ENCODE data around the gene SLC38A3. TPM values are rescaled to one million over a fixed set of nuclear protein-coding genes. Genes with fewer than 3 reads are reported as not detected.

The SLC38A3 gene
- total and polyA plus RNA-seq, 4 experiments from 2014 or later: not detected

DNA sequence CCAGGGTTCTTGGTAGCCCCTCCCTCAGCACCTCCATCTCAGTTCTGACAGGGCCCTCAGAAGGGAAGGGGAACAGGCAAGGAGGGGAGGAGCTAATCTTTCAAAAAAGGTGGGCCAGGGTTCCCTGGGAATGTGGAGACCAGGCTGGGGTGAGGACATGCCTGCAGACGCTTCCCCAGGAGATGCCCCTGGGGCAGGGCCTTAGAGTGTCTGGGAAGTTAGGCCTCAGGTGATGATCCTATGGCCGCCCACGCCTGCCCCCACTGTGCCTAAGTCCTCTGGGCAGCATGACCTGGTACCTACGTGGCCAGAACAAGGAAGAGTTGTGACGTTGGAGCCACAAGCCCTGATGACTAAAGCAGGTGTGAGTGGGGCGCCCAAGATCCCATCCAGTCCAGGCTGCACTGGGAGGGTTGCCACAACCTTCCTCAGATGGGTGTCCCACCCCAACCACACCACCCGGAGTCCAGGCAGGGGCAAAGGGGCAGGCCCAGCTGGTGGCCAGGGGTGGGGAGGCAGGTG lies 60.0 kb downstream of the SLC38A3 start:
- H3K27ac Mint-ChIP-seq: no peak overlapping the region
- intact Hi-C loops (cut with micrococcal nuclease): no loop called here
- peaks cover 0 to 3% of the 10 kb centered on the region in 2 donors for H3K27me3 Mint-ChIP-seq
- POLR2A ChIA-PET (ENCODE audit: partially characterized antibody): no interaction called here
- no peaks in the 10 kb centered on the region for H3K27me3 ChIP-seq (ENCODE audit: insufficient read depth, low read length)
- peaks cover 7% of the 10 kb centered on the region for H3K4me1 ChIP-seq (ENCODE audit: insufficient read depth, low read length)
- peak in 1 of 5 donors; percentile 34 for DNase-seq
- H3K36me3 Mint-ChIP-seq: no peaks in the 10 kb centered on the region
- CTCF ChIA-PET (ENCODE audit: partially characterized antibody): interaction anchor here (1.2 to 1.4 kb wide), 2 partner anchors 18 to 74 kb away, joined by 3 to 4 read pairs; no protein-coding TSS in a partner anchor
- H3K9me3 Mint-ChIP-seq: peaks cover 0 to 2% (median 0%) of the 10 kb centered on the region in 8 donors
- no peak overlapping the region for H3K4me3 ChIP-seq (ENCODE audit: low read length in 2 of 2)
- no peak overlapping the region for H3K4me3 Mint-ChIP-seq
- no peaks in the 10 kb centered on the region for H3K36me3 ChIP-seq (ENCODE audit: insufficient read depth, low read length)
- no peak overlapping the region for H3K27ac ChIP-seq (ENCODE audit: low read depth, low read length)
- H3K4me1 Mint-ChIP-seq: no peaks in the 10 kb centered on the region
- no peaks in the 10 kb centered on the region for H3K9me3 ChIP-seq (ENCODE audit: control insufficient read depth in 1 of 2, low read length in 2 of 2)

DNA sequence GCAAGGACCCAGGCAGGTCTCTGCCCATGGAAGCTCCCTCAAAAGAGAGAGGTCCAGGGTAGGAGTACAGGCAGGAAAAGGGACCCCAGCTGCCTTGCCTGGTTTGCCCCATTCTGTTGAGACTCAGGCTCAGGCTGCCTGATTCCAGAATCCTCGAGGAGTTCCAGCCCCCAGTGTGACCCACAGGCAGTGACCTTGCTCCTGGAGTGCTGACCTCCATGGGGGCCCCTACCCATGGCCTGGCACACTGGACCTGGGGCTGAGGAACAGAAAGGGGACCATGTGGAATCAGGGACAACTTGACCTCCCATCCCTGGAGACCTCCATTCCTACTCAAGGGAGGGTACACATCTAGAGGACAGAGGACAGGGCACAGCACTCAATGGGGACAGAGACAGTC lies 60.5 kb downstream of the SLC38A3 start:
- ChIA-PET POLR2A (ENCODE audit: partially characterized antibody) (interaction anchor here (0.5 kb wide), 1 partner anchor 1650 kb away, joined by 3 read pairs; no protein-coding TSS in a partner anchor), CTCF (ENCODE audit: partially characterized antibody) (interaction anchor here (0.6 to 1.7 kb wide), 4 partner anchors 19 to 75 kb away, joined by 3 to 8 read pairs (median 4); no protein-coding TSS in a partner anchor)
- H3K9me3 Mint-ChIP-seq: peaks cover 0 to 2% (median 0%) of the 10 kb centered on the region in 8 donors
- no peaks in the 10 kb centered on the region for H3K36me3 ChIP-seq (ENCODE audit: insufficient read depth, low read length)
- H3K9me3 ChIP-seq (ENCODE audit: control insufficient read depth in 1 of 2, low read length in 2 of 2): no peaks in the 10 kb centered on the region
- no peak overlapping the region for H3K4me3 Mint-ChIP-seq
- no peak overlapping the region for H3K27ac ChIP-seq (ENCODE audit: low read depth, low read length)
- peaks cover 3% of the 10 kb centered on the region for H3K4me1 ChIP-seq (ENCODE audit: insufficient read depth, low read length)
- H3K27me3 Mint-ChIP-seq: peaks cover 0 to 3% of the 10 kb centered on the region in 2 donors
- intact Hi-C loops (cut with micrococcal nuclease): no loop called here
- peak in 1 of 5 donors; percentile 28 for DNase-seq
- peak overlapping the region in 1 of 7 donors; percentile 60 for H3K27ac Mint-ChIP-seq
- no peaks in the 10 kb centered on the region for H3K4me1 Mint-ChIP-seq
- no peaks in the 10 kb centered on the region for H3K36me3 Mint-ChIP-seq
- H3K4me3 ChIP-seq (ENCODE audit: low read length in 2 of 2): no peak overlapping the region
- H3K27me3 ChIP-seq (ENCODE audit: insufficient read depth, low read length): no peaks in the 10 kb centered on the region

DNA sequence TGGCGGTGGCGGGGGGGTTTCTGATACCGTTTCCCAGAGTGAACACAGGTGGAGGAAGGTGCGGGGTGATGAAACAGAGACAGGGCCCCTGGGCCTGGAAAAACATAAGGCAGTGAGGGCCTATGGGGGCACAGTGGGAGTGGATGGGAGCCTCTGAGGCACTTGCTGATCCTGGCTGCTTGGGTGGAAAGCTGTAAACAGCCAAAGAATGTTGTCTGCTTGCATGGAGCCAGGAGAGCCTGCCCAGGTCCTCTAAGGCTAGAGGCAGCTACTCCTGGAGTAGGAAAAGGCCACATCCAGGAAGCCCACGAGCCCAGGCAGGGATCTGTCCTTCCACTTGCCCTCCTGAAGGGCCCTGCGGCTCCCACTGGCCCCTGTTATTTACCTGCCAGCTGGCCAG lies 60.9 kb downstream of the SLC38A3 start:
- no peaks in the 10 kb centered on the region for H3K27me3 ChIP-seq (ENCODE audit: insufficient read depth, low read length)
- intact Hi-C loops (cut with micrococcal nuclease): no loop called here
- no peaks in the 10 kb centered on the region for H3K36me3 ChIP-seq (ENCODE audit: insufficient read depth, low read length)
- DNase-seq: peak in 1 of 5 donors; percentile 16
- Mint-ChIP-seq H3K4me1 (no peaks in the 10 kb centered on the region), H3K27me3 (peaks cover 0 to 3% of the 10 kb centered on the region in 2 donors), H3K36me3 (no peaks in the 10 kb centered on the region), H3K9me3 (peaks cover 0 to 2% (median 0%) of the 10 kb centered on the region in 8 donors), H3K27ac (peak overlapping the region in 1 of 7 donors; percentile 60), H3K4me3 (no peak overlapping the region)
- ChIA-PET CTCF (ENCODE audit: partially characterized antibody) (interaction anchor here (0.6 to 1.7 kb wide), 6 partner anchors 16 to 75 kb away, joined by 3 to 8 read pairs (median 4); no protein-coding TSS in a partner anchor), POLR2A (ENCODE audit: partially characterized antibody) (interaction anchor here (0.5 kb wide), 1 partner anchor 1650 kb away, joined by 3 read pairs; no protein-coding TSS in a partner anchor)
- no peaks in the 10 kb centered on the region for H3K4me1 ChIP-seq (ENCODE audit: insufficient read depth, low read length)
- no peak overlapping the region for H3K27ac ChIP-seq (ENCODE audit: low read depth, low read length)
- no peak overlapping the region for H3K4me3 ChIP-seq (ENCODE audit: low read length in 2 of 2)
- no peaks in the 10 kb centered on the region for H3K9me3 ChIP-seq (ENCODE audit: control insufficient read depth in 1 of 2, low read length in 2 of 2)

DNA sequence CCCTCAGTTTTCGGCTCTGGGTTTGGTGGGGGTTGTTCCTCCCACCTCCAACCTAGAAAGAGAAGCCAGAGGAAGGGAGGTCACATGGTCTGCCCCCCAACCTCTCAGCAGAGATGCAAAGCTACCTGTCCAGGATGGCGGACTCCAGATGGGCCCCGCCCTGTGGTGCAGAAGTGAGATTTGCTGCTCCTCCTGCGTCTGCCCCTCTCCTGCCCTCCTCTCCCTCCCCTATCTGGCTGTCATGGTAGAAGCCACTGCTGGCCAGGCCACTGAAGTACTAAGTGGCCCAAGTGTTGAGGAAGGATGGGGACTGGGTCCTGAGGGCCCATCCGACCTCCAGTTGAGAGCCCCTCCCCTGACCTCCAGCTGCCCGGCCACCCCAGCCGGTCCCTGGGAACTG lies 61.8 kb downstream of the SLC38A3 start:
- H3K36me3 Mint-ChIP-seq: no peaks in the 10 kb centered on the region
- H3K9me3 Mint-ChIP-seq: peaks cover 0 to 2% (median 0%) of the 10 kb centered on the region in 8 donors
- intact Hi-C loops (cut with micrococcal nuclease): no loop called here
- H3K36me3 ChIP-seq (ENCODE audit: insufficient read depth, low read length): no peaks in the 10 kb centered on the region
- no peak overlapping the region for H3K27ac ChIP-seq (ENCODE audit: low read depth, low read length)
- H3K4me3 ChIP-seq (ENCODE audit: low read length in 2 of 2): no peak overlapping the region
- no peaks in the 10 kb centered on the region for H3K9me3 ChIP-seq (ENCODE audit: control insufficient read depth in 1 of 2, low read length in 2 of 2)
- peaks cover 0 to 4% (median 0%) of the 10 kb centered on the region in 4 donors for H3K4me1 Mint-ChIP-seq
- no peaks in the 10 kb centered on the region for H3K4me1 ChIP-seq (ENCODE audit: insufficient read depth, low read length)
- peaks cover 0 to 6% of the 10 kb centered on the region in 2 donors for H3K27me3 Mint-ChIP-seq
- H3K4me3 Mint-ChIP-seq: no peak overlapping the region
- H3K27ac Mint-ChIP-seq: no peak overlapping the region
- CTCF ChIA-PET (ENCODE audit: partially characterized antibody): interaction anchor here (0.7 to 1.7 kb wide), 5 partner anchors 8 to 72 kb away, joined by 3 to 8 read pairs (median 3); no protein-coding TSS in a partner anchor
- no peaks in the 10 kb centered on the region for H3K27me3 ChIP-seq (ENCODE audit: insufficient read depth, low read length)
- POLR2A ChIA-PET (ENCODE audit: partially characterized antibody): no interaction called here
- no peak for DNase-seq

DNA sequence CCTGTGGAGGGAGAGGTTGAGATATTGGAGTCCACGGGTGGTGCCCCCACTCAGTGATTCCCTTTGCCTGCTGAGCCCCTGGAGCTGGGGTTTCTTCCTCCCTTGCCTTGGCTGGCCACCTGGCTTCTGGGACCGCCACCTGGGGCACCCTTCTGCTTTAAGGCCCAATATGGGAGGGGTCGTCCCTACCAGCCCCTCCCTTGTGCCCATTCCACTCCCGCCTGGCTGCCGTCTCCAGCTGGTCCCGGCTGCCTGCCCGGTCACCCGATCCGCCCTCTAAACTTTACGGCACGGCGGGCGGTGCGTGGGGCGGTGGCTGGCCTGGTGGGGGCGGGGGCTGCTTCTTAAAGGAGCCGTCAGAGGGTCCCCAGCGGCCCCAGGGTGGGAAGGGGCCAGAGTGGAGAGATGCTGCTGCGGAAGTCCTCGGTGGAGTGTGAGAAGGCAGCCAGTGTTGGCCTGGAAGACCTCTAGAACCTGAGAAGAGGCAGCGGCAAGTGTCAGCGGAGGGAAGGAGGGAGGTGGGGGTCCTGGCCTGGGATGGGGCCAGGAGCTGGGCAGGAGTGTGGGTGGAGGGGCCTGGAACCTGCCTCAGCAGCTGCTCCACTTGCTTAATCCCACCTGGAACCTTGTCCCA lies 62.3 kb downstream of the SLC38A3 start:
- H3K27ac Mint-ChIP-seq: no peak overlapping the region
- Histone ChIP-seq H3K36me3 (ENCODE audit: insufficient read depth, low read length) (no peaks in the 10 kb centered on the region), H3K4me1 (ENCODE audit: insufficient read depth, low read length) (no peaks in the 10 kb centered on the region), H3K27ac (ENCODE audit: low read depth, low read length) (no peak overlapping the region), H3K27me3 (ENCODE audit: insufficient read depth, low read length) (no peaks in the 10 kb centered on the region), H3K4me3 (ENCODE audit: low read length in 2 of 2) (no peak overlapping the region), H3K9me3 (ENCODE audit: control insufficient read depth in 1 of 2, low read length in 2 of 2) (no peaks in the 10 kb centered on the region)
- peak in 1 of 5 donors; percentile 27 for DNase-seq
- H3K4me3 Mint-ChIP-seq: no peak overlapping the region
- peaks cover 0 to 4% (median 0%) of the 10 kb centered on the region in 4 donors for H3K4me1 Mint-ChIP-seq
- CTCF ChIA-PET (ENCODE audit: partially characterized antibody): interaction anchor here (0.7 to 1.7 kb wide), 5 partner anchors 9 to 73 kb away, joined by 3 to 8 read pairs (median 3); no protein-coding TSS in a partner anchor
- H3K27me3 Mint-ChIP-seq: peaks cover 0 to 6% of the 10 kb centered on the region in 2 donors
- H3K9me3 Mint-ChIP-seq: peaks cover 0 to 2% (median 0%) of the 10 kb centered on the region in 8 donors
- intact Hi-C loops (cut with micrococcal nuclease): no loop called here
- POLR2A ChIA-PET (ENCODE audit: partially characterized antibody): interaction anchor here (0.9 kb wide), 1 partner anchor 73 kb away, joined by 3 read pairs; no protein-coding TSS in a partner anchor
- no peaks in the 10 kb centered on the region for H3K36me3 Mint-ChIP-seq

DNA sequence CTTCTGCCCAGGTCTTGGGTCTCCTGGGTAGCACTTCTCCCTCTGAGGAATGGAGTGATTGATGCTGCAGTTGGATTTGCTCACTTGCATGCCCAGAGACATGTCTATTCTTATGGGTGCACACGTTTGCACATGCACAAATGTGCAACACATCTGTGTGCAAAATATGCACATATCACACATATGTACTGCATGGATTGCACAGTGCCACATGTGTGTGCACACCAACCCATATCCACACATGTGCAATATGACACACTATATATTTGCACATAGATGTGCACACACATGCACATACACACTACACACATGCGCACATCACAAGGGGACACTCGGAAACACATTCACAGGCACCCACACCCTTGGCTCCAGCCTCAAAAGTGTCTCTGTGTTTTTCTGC lies 63.2 kb downstream of the SLC38A3 start:
- peaks cover under 1% of the 10 kb centered on the region for H3K27me3 ChIP-seq (ENCODE audit: insufficient read depth, low read length)
- no peaks in the 10 kb centered on the region for H3K36me3 Mint-ChIP-seq
- intact Hi-C loops (cut with micrococcal nuclease): no loop called here
- peaks cover 3 to 9% (median 5%) of the 10 kb centered on the region in 4 donors for H3K4me1 Mint-ChIP-seq
- no peak for DNase-seq
- no peaks in the 10 kb centered on the region for H3K9me3 ChIP-seq (ENCODE audit: control insufficient read depth in 1 of 2, low read length in 2 of 2)
- H3K4me3 ChIP-seq (ENCODE audit: low read length in 2 of 2): no peak overlapping the region
- peak overlapping the region in 1 of 7 donors; percentile 28 for H3K27ac Mint-ChIP-seq
- POLR2A ChIA-PET (ENCODE audit: partially characterized antibody): interaction anchor here (0.9 kb wide), 1 partner anchor 74 kb away, joined by 3 read pairs; no protein-coding TSS in a partner anchor
- peaks cover 2 to 12% of the 10 kb centered on the region in 2 donors for H3K27me3 Mint-ChIP-seq
- H3K4me3 Mint-ChIP-seq: no peak overlapping the region
- H3K4me1 ChIP-seq (ENCODE audit: insufficient read depth, low read length): peaks cover 4% of the 10 kb centered on the region
- no peak overlapping the region for H3K27ac ChIP-seq (ENCODE audit: low read depth, low read length)
- H3K9me3 Mint-ChIP-seq: no peaks in the 10 kb centered on the region
- H3K36me3 ChIP-seq (ENCODE audit: insufficient read depth, low read length): no peaks in the 10 kb centered on the region
- CTCF ChIA-PET (ENCODE audit: partially characterized antibody): no interaction called here
